HG03469 (cell line): ENCODE results near the gene FAM118A.
"Not testable (repeated sequence)": the region's sequence is repeated elsewhere in the genome, so short reads cannot be mapped to it uniquely, and the experiment has no call there.

Experiments used
- ATAC-seq: cut with Tn5 transposase; IDR thresholded peaks from one replicate; pipeline ENCODE4 v1.9.1; 2021; ENCODE audit warnings: mild to moderate bottlenecking, moderate library complexity, moderate number of reproducible peaks; ENCODE audit not compliant: unreplicated experiment

The FAM118A gene

DNA sequence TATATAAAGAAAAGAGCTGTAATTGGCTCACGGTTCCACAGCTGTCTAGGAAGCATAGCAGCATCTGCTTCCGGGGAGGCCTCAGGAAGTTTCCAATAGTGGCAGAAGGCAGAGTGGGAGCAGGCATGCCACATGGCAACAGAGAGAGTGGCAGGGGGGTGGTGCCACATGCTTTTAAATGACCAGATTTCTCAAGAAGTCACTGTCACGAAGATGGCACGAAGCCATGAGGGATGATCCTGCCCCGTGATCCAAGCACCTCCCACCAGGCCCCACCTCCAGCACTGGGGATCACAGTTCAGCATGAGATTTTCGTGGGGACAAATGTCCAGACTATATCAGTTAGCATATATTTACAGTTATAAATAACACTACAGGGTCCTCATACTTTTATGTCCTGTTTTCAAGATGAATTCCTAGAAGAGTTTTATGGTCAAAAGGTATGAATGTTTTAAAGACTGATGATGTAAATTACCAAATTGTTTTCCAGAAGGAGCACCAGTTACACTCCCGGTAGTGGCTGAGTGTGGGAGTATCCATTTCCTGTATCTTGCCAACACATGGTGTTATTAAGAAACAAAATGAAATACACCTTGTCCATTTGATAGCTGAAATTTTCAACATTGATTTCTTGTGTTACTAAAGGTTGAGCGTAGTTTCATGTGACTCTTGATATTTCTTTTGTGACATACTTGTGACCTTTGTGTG is 19.2 kb downstream of the FAM118A start:
- no peak for ATAC-seq

DNA sequence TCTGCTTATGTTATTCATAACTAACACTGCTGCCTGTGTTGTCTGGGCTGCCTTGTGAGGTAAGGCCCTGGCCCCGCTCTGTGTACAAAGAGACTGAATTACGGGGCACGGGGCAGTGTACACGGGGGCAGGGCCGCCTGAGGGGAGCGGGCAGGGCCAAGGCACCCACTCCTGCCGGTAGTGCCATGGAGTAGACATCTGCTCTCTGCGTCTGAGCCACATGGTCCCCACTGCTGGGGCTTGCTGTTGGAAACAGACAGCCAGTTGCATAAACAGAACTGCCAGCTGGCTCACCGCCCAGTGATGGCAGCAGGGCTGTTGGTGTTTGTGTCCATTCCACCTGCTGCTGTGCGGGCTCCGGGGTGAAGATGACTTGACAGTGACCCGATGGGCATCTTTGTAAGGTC is 19.8 kb downstream of the FAM118A start:
- no peak for ATAC-seq

- no peak for ATAC-seq
These were observed 20.8 kb downstream of the FAM118A start for GRCh38 chr22:45330548-45330947.

GRCh38 chr22:45331486-45331885 is 21.8 kb downstream of the FAM118A start:
- ATAC-seq = no peak

- no peak for ATAC-seq
These were observed 22.3 kb downstream of the FAM118A start for GRCh38 chr22:45332001-45332400.

DNA sequence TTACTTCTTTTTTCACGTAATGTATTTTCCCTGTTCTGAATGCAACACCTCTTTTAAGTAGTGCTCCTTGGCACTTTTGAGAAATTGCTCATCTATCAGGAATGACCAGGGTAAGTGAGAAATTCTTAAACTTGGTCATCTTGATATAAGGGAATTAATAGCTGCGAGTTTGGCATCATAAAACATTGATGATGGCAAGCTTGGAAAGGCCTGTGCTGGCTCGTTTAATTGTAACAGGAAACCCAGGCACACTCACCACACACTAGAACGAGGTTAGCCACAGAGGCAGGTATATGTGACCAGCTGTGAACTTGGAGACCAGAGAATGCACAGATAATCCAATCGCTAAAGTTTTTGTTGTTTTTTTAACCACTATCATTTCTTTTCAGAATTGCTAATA is 24.3 kb downstream of the FAM118A start:
- no peak for ATAC-seq

DNA sequence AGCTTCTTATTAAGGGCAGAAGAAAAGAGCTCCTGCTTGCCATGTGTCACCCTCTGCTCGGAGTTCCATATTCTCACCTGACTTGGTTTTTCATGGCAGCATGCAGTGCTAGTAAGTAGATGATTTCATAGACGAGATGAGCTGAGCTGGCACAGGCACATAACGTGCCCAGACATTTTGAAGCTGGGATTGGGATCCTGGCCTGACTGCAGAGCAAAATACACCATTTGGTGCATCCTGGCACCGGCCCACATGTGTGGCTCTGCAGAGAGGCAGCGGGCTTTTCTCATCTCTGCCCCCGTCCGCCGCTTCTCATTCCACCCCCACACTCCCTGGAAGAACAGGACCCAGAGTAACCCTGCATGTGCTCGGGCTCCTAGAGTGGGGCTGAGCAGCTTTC is 24.8 kb downstream of the FAM118A start:
- ATAC-seq = no peak

DNA sequence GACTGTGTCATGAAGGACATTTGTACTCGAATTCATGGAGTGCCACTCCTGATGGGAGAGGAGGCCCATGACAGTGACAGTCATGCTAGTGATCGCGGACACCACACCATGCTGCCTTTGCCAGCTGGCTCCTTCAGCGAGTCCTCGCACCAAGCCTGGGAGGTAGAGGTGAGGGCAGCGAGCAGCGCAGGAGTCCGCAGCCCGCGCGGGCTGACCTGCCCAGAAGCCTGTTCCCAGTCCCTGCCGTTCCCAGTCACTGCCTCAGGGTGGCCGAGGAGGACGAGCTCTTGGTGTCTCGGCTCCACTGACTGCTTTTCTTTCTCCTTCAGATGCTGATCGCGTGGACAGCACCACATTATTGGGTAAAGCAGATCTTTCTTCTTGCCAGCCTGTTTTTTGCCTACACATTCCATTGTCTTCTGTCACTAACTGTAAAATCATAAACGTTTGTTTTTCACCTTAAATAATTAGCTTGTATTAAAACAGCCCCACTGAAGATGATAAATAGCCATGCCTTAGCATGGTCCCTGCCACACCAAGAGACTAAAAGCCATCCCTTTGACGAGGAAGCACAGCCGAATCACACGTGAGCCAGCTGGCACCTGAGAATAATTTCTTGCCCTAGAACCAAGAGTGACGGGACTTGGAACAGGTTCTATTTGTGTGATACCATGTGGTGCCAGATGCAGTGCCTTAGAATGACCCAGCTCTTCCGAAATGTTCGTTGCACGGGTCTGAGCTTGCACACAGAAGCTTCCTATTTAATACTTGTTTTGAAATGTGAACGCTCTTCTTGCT is 25.5 kb downstream of the FAM118A start:
- no peak for ATAC-seq

- no peak for ATAC-seq
These were observed 26.3 kb downstream of the FAM118A start for GRCh38 chr22:45335854-45336522.

DNA sequence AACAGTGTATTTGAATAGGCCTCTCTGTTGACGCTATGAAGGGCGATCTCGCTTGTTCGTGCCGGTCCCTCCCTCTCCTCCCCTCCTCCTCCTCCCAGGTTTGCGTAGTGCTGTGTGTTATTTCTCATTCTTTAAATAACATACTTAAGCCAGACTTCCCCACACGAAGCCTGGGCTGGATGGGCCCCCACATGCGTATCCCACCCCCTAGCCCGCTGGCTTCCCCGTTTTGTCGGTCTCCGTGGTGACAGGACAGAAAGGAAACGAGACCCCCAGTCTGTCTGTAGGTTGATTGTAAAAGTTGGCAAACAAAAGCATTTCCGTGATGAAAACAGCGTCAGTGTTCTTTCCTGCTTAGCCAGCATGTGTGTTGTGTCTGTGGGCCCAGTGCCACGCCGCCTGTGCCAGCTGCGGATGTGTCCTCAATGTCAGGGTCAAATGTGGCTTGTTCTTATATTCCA is 27.3 kb downstream of the FAM118A start:
- ATAC-seq = no peak

DNA sequence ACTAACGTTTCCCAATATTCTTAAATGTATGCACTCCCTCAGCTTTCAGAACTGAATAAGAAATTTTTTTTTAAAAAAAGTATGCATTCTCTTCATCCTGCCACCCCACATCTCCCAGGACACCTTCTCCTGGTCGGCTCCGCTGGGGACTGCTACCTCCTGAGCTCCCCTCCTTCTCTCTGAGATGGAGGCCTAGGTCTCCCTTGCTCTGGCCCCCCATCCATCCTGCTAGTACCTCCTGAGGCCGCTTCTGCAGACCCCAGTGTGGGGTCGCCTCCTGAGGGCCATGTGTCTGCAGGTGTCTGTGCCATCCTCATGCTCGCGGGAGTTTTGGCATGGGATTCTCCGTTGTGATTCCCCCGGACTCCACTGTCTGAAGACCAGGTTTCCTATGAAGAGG is 27.8 kb downstream of the FAM118A start:
- no peak for ATAC-seq

DNA sequence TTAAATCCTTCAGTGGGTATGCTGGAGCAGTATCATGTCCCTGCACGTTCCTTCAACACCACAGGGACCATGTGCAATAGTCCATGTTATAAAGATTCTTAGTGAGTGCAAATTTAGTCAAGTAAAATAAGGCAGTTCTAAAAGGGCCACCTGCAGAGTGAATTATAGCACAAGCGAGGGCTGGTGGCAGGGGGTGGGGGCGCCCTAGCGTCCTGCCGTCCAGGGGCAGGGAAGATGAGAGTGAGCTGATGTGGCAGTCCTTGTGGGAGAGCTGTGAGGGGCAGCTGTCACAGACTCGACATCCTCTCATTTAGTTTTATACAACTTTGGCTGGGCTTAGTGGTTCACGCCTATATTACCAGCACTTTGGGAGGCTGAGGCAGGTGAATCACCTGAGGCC is 29.1 kb downstream of the FAM118A start:
- ATAC-seq = no peak

DNA sequence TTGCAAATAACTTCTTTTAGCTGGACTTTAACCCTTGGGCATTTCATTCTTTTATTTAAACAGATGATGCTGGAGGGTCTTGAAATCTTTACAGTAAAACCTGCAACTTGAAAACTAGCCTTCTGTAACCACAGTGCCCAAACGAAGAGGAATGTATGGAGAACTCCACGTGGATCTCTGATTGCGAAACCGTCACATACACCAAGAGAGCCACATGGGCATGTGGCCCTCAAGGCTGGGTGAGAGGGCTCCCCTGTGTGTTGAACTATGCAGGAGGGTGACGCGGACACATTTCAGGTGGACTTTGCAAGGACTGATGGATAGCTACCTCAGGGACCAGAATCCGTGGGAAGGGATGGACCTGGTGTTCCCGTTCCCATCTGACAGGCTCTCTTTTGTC is 30.6 kb downstream of the FAM118A start:
- ATAC-seq = no peak

DNA sequence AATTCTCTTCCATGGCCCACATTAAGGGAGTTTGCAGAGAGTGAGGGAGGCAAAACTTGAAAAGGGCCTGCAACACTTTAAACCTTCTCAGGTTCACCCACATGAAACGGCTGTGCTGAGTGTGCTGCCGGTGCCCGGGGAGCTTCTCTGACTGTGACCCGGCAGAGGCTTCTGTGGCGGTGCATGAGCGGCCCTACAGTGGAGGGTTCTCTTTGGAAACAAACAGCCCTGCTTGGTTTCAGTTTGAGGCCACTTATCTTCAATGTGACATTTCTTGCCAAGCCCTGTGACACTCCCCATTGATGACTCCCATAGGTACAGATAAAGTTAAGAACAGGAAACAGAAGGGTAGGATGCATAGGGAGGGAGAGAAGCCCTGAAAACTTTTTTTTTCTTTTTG is 31.8 kb downstream of the FAM118A start:
- no peak for ATAC-seq

GRCh38 chr22:45343143-45343542 is 33.4 kb downstream of the FAM118A start:
- ATAC-seq = no peak

- no peak for ATAC-seq
These were observed 34.6 kb downstream of the FAM118A start for GRCh38 chr22:45344334-45344733.

GRCh38 chr22:45349916-45350315 is 40.2 kb downstream of the FAM118A start:
- ATAC-seq = no peak

GRCh38 chr22:45351956-45352355 is 42.2 kb downstream of the FAM118A start:
- ATAC-seq = no peak

GRCh38 chr22:45352757-45353156 is 43.0 kb downstream of the FAM118A start:
- ATAC-seq = not testable (repeated sequence)

GRCh38 chr22:45353786-45354185 is 44.1 kb downstream of the FAM118A start:
- ATAC-seq = no peak

DNA sequence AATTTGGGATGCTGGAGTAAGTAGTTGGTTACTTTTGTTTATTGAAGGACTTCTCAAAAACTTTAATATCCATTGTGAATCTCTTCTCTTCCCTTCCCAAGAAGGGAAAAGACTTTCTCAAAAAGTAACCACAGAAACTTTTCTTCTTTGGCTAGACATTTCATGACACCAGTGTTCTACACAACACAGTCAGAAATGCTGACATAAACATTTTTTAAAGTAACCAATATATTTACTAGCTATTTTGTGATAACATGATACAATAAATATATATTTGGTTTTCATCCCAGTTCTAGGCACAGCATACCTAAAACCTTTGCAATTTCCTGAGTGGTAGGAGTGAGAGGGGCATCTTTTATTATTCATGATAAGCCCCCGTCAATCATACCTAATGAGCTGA is 47.8 kb downstream of the FAM118A start:
- ATAC-seq = no peak

DNA sequence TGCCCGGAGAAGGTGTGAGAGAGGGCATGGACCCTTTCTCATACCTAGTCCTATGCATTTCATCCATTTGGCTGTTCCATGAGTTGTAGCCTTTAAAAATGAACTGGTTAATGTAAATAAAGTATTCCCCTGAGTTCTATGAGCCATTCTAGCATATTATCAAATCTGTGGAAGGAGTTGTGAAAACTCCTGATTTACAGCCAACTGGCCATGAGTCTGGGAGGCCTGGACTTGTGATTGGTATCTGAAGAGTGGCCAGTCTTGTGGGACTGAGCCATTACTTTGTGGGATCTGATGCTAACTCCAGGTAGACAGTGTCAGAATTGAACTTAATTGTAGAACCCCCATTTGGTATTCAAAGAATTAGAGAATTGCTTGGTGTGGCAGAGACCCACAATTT is 48.4 kb downstream of the FAM118A start:
- ATAC-seq = no peak
